ENCODE data around the gene SPDEF.

The SPDEF gene

DNA sequence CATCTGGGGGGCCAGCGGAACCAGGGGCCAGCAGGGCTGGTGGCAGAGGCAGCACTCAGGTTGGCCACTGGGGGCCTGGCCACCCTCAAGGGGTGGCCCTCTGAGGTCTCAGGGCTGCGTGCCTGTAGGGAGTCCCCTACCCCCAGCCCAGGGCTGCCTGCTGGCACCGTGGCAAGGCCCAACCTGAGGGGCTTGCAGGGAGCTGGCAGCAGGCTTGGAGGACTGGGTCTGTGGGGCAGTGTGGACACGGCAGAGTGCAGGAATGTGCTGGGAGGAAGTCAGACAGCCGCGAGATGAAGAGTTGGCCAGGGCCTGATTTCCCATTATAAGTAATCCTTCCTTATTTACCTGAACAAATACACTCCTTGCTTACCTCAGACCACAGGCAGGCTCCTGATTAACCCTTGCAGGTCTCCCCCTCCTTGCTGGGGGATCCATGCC lies at the start of gene SPDEF:
TSS of gene SPDEF (minus strand) at position 299 of the 441 bp plus-strand sequence. CDS start 11,874 bp downstream, outside the sequence.
- Histone ChIP-seq H3K36me3 (replicated peaks) (no peaks in the 10 kb centered on the region), H3K9me3 (no peaks in the 10 kb centered on the region), H3K4me1 (no peaks in the 10 kb centered on the region), H3K4me3 (no peak within 1 kb of the TSS), H3K27me3 (ENCODE audit: low read depth) (no peaks in the 10 kb centered on the region)
- DNase-seq (ENCODE audit: low spot score in 2 of 2) = no peak
- in situ Hi-C loops (cut with MboI; ENCODE audit: low sequenced_read_pairs) = no loop called here

DNA sequence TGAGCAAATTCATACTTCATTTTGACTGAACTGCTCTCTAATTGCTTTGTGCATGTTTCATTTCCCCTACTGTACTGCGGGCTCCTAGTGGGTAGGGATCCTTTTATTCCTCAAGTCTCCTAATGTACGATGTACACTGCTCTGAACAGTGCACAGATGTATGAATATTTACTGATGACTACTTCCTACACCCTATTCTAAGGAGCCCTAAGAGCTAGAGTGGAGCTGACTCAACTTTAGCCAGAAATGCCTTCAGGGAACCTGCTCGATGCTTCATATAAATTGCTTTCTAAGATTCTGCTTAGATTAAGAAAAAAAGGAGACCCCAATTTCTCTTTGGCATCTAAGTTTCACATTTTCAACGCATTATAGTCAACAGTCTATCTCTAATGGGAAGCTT lies 47.6 kb upstream of the SPDEF start:
- Histone ChIP-seq H3K36me3 (replicated peaks) (peaks cover 22% of the 10 kb centered on the region; the same call in 1 of the 2 replicates), H3K4me1 (no peaks in the 10 kb centered on the region), H3K4me3 (no peak overlapping the region), H3K27me3 (ENCODE audit: low read depth) (no peaks in the 10 kb centered on the region), H3K9me3 (no peaks in the 10 kb centered on the region)
- in situ Hi-C loops (cut with MboI; ENCODE audit: low sequenced_read_pairs) = loop anchor here (10.0 kb wide), 2 partner anchors 359 to 439 kb away; partner anchors contain the start of gene SMIM29
- no peak for DNase-seq (ENCODE audit: low spot score in 2 of 2)

DNA sequence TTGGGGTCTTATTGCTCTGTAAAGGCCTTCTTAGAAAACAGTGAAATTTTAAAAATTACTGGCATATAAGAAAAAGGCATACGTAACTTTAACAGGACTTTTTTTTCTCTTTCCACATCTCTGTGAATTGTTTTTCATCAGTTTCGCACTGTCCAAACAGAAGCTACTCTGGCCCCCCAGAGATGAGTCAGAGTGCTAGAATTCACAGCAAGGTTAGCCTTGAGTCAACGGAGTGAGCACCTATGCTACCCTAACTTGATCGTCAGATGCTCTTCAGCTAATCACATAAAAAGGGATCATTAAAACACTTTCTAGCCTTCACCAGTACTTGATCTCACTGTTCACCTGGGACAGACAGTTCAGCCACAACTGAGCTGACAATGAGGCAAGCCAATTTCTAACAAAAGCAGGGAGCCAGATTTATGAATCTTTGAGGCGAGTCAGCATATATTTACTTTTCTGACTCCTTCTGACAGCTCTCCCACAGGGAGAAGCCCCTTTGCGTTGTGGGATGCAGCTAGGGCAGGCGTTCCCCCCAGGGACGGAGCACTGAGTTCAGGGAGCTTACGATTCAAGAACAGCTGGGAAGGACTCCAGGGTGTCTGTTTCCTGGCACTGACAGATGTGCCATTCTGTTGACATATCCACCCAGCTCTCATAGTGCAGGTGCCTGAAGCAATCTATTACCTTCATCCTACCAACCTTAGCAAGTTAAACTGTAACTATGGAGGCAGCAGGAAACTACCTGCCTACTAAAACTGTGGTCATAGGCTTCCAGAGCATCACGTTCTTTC lies 46.4 kb upstream of the SPDEF start:
- in situ Hi-C loops (cut with MboI; ENCODE audit: low sequenced_read_pairs) = loop anchor here (10.0 kb wide), 2 partner anchors 358 to 438 kb away; partner anchors contain the start of gene SMIM29
- peaks cover 21% of the 10 kb centered on the region; the same call in 1 of the 2 replicates for H3K36me3 ChIP-seq (replicated peaks)
- no peak overlapping the region for H3K4me3 ChIP-seq
- H3K4me1 ChIP-seq = peaks cover 4% of the 10 kb centered on the region; the same call in 1 of the 2 replicates
- H3K9me3 ChIP-seq = no peaks in the 10 kb centered on the region
- no peak for DNase-seq (ENCODE audit: low spot score in 2 of 2)
- H3K27me3 ChIP-seq (ENCODE audit: low read depth) = no peaks in the 10 kb centered on the region

DNA sequence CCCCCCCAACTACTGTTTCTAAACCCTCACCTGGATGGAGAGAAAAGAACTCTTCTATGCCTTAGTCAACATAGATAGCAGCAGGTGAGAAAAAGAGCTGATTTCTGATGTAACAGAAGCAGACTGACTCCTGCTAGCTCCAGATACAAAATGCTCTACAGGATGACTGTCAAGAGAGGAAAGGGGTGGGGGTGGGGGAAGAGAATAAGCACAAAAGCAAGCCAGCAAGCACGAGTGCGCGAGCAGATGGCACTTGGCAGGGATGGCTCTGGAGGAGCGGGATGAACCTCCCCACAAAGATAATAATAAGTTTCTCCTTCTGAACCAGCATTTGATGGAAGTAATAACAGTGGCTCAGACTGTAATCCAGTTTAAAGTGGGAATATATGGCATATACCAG lies 45.6 kb upstream of the SPDEF start:
- no peak overlapping the region for H3K4me3 ChIP-seq
- H3K4me1 ChIP-seq = peaks cover 4% of the 10 kb centered on the region; the same call in 1 of the 2 replicates
- H3K9me3 ChIP-seq = no peaks in the 10 kb centered on the region
- in situ Hi-C loops (cut with MboI; ENCODE audit: low sequenced_read_pairs) = loop anchor here (10.0 kb wide), 2 partner anchors 357 to 437 kb away; partner anchors contain the start of gene SMIM29
- H3K36me3 ChIP-seq (replicated peaks) = peaks cover 14% of the 10 kb centered on the region
- no peaks in the 10 kb centered on the region for H3K27me3 ChIP-seq (ENCODE audit: low read depth)
- DNase-seq (ENCODE audit: low spot score in 2 of 2) = no peak

DNA sequence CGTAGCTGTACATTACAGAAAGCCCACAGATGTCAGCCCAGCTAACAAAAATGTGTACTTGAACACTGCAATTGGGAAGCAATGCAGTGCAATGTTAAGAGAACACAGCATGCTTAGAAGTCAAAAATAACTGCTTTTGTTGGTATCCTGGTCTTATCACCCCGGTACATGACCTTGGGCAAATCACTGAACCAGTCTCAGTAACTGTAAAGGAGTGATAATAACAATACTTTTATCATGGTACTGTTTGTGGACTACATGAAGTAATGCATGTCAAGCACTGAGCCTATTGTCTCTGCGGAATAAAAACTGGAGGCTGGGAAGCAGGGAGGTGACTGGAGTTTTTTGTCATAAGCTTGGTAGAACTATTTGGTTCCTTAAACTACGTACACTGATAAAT lies 44.7 kb upstream of the SPDEF start:
- peaks cover 4% of the 10 kb centered on the region; the same call in 1 of the 2 replicates for H3K4me1 ChIP-seq
- in situ Hi-C loops (cut with MboI; ENCODE audit: low sequenced_read_pairs) = loop anchor here (10.0 kb wide), 2 partner anchors 356 to 436 kb away; partner anchors contain the start of gene SMIM29
- H3K27me3 ChIP-seq (ENCODE audit: low read depth) = no peaks in the 10 kb centered on the region
- DNase-seq (ENCODE audit: low spot score in 2 of 2) = no peak
- H3K36me3 ChIP-seq (replicated peaks) = peaks cover 10% of the 10 kb centered on the region
- no peaks in the 10 kb centered on the region for H3K9me3 ChIP-seq
- no peak overlapping the region for H3K4me3 ChIP-seq

DNA sequence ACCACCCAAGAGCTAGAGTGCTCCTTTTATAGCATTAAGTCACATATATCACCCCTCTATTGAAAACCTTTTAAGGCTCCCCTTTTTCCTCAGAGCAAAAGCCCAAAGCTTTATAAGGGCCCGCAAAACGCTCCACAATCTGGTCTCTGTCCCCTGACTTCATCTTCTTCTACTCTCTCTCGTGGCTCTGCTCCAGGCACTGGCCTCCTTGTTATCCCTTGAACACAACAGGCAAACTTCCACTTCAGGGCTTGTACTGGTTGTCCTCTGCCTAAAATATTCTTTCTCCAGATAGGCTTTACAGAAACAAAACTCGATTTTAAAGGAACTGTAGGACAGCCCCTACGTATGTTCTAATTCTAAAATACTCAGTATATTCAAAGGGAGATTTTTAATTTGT lies 44.0 kb upstream of the SPDEF start:
- H3K36me3 ChIP-seq (replicated peaks) = peaks cover 10% of the 10 kb centered on the region
- no peaks in the 10 kb centered on the region for H3K27me3 ChIP-seq (ENCODE audit: low read depth)
- no peaks in the 10 kb centered on the region for H3K9me3 ChIP-seq
- no peak for DNase-seq (ENCODE audit: low spot score in 2 of 2)
- no peak overlapping the region for H3K4me3 ChIP-seq
- H3K4me1 ChIP-seq = peaks cover 4% of the 10 kb centered on the region; the same call in 1 of the 2 replicates
- in situ Hi-C loops (cut with MboI; ENCODE audit: low sequenced_read_pairs) = loop anchor here (10.0 kb wide), 2 partner anchors 355 to 435 kb away; partner anchors contain the start of gene SMIM29

DNA sequence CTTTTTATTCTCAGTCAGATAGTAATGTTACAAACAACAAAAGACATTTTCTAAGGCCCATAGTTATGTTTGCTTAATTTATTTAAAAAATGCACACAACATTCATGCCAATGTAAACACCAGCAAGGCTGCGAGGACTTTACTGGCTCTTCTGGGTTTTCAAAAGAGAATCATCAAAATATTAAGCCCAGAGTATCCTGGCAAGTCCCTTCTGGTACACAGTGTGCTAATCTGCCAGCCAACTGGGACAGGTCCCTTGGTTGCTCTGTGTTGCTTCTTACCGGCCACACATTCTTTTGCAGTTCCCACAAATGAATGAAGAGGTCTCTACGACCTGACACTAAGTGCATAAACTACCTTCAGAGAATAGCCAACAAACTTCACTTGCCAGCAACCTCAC lies 42.6 kb upstream of the SPDEF start:
- no peak overlapping the region for H3K4me3 ChIP-seq
- no peaks in the 10 kb centered on the region for H3K27me3 ChIP-seq (ENCODE audit: low read depth)
- no peaks in the 10 kb centered on the region for H3K9me3 ChIP-seq
- DNase-seq (ENCODE audit: low spot score in 2 of 2) = no peak
- peaks cover 7% of the 10 kb centered on the region for H3K36me3 ChIP-seq (replicated peaks)
- in situ Hi-C loops (cut with MboI; ENCODE audit: low sequenced_read_pairs) = no loop called here
- H3K4me1 ChIP-seq = peaks cover 4% of the 10 kb centered on the region; the same call in 1 of the 2 replicates

DNA sequence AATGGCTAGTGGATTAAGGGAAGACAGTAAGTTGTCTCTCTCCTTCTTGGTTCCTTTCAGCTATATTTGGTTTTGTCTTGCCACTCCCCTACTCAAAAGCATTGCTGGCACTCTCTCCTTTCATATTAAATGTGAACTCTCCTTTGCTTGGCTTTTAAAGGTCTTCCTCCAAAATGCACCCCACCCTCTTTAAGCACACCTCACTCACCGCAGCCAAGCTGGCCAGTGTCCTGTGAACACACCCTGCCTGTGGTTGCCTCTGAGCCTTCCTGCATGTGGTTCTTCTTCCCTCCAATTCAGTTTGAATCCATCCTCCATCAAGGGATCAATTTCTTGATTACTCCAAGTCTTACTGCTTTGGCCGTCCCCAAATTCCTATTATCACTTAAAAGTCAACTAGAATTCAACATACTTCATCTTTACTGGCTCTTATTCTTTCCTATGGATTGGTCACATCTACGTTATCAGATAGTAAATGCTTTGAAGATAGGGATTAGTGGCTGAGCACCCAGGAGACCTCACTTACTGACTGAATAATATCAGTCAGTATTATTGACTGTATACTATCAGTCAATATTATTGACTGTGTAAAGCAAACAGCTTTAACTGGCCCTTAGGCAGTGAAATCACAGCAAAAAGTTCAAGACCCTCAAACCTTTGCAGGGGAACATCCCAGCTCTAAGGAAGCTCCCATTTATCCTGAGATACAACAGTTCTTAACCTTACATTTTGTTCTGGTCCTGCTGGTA lies 41.6 kb upstream of the SPDEF start:
- no peak for DNase-seq (ENCODE audit: low spot score in 2 of 2)
- Histone ChIP-seq H3K4me3 (no peak overlapping the region), H3K9me3 (no peaks in the 10 kb centered on the region), H3K36me3 (replicated peaks) (peaks cover 9% of the 10 kb centered on the region), H3K4me1 (peaks cover 9% of the 10 kb centered on the region), H3K27me3 (ENCODE audit: low read depth) (no peaks in the 10 kb centered on the region)
- in situ Hi-C loops (cut with MboI; ENCODE audit: low sequenced_read_pairs) = no loop called here

DNA sequence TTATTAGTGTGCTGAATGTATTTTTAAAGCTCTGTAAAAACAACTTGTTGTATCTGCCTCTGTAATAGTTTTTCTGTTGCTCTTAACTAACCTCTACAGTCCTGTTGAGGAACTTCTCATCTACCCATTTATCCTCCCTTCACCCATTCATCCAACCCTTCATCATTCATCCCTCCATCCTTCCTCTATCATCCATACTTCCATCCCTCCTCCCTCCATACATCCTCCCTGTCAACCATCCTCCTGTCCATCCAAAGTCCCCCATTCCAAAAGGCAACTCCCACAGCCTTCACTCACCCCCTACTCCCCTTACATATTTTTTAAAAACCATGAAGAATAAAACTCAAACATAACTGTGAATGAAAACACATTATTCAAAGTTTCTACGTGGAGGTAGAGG lies 40.7 kb upstream of the SPDEF start:
- in situ Hi-C loops (cut with MboI; ENCODE audit: low sequenced_read_pairs) = no loop called here

DNA sequence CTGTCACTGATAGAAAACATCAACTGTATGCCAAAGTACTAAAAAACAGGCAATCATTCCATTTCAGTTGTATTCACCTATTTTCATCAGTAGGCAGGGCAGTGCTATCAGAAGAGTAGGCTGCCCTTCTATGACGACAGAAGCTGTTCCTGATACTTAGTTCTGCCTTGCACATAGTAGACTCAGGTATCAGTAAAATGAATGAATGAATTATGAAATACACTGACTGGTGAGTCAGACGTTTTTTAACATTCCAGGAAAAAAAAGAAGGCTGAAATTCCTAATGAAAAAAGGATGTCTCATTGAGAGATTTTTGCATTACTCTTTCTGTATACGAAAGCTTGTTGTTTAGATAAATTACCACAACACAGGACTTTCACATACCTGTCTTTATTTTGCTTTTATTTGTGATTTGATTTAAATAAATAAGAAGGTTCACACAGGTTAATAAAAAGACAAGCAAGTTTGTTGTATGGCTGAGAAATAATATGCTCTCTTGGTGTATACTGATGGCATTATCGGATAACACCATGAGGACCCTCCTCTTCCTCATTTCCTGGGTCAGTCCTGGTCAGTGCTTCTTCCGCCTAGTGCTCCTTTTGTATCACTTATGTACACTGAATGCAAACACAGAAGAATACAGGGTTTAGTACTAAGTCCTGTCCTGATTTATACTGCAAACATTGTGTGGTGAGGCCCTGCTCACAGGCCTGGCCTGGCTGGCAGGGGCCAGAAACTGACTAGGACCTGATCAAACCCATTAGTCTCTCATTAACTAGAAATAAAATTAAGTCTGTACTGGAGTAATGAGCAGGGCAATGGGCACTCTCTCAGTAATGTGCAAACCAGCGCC lies 39.4 kb upstream of the SPDEF start:
- H3K27me3 ChIP-seq (ENCODE audit: low read depth) = no peaks in the 10 kb centered on the region
- in situ Hi-C loops (cut with MboI; ENCODE audit: low sequenced_read_pairs) = no loop called here
- H3K4me1 ChIP-seq = peaks cover 9% of the 10 kb centered on the region
- H3K36me3 ChIP-seq (replicated peaks) = peaks cover 14% of the 10 kb centered on the region; the same call in 1 of the 2 replicates
- no peak for DNase-seq (ENCODE audit: low spot score in 2 of 2)
- H3K4me3 ChIP-seq = no peak overlapping the region
- no peaks in the 10 kb centered on the region for H3K9me3 ChIP-seq

More for the DNA sequence above, 40.7 kb upstream of the SPDEF start:
- no peak for DNase-seq (ENCODE audit: low spot score in 2 of 2)
- H3K27me3 ChIP-seq (ENCODE audit: low read depth) = no peaks in the 10 kb centered on the region
- peaks cover 9% of the 10 kb centered on the region for H3K4me1 ChIP-seq
- peaks cover 9% of the 10 kb centered on the region for H3K36me3 ChIP-seq (replicated peaks)
- H3K9me3 ChIP-seq = no peaks in the 10 kb centered on the region
- H3K4me3 ChIP-seq = no peak overlapping the region

DNA sequence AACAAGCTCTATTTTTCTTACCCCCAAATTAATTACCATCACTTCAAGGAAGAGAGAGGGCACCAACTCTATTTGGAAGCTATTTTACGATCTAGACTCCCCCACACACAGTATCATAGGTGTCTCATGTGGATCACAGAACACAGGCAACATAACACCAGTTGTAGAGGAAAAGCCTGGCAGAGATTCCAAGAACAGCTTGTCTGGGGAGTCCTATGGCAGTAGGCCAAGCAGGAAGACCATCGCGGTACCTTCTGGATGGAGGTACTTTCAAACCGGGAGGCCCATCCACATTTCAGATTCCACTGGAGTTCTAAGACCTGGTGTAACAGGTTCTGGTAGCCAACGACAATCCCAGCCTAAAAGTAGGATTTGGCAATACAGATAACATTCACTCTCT lies 37.6 kb upstream of the SPDEF start:
- in situ Hi-C loops (cut with MboI; ENCODE audit: low sequenced_read_pairs) = no loop called here
- DNase-seq (ENCODE audit: low spot score in 2 of 2) = no peak
- H3K36me3 ChIP-seq (replicated peaks) = peaks cover 26% of the 10 kb centered on the region
- peaks cover 9% of the 10 kb centered on the region for H3K4me1 ChIP-seq
- H3K9me3 ChIP-seq = no peaks in the 10 kb centered on the region
- no peak overlapping the region for H3K4me3 ChIP-seq
- H3K27me3 ChIP-seq (ENCODE audit: low read depth) = no peaks in the 10 kb centered on the region

DNA sequence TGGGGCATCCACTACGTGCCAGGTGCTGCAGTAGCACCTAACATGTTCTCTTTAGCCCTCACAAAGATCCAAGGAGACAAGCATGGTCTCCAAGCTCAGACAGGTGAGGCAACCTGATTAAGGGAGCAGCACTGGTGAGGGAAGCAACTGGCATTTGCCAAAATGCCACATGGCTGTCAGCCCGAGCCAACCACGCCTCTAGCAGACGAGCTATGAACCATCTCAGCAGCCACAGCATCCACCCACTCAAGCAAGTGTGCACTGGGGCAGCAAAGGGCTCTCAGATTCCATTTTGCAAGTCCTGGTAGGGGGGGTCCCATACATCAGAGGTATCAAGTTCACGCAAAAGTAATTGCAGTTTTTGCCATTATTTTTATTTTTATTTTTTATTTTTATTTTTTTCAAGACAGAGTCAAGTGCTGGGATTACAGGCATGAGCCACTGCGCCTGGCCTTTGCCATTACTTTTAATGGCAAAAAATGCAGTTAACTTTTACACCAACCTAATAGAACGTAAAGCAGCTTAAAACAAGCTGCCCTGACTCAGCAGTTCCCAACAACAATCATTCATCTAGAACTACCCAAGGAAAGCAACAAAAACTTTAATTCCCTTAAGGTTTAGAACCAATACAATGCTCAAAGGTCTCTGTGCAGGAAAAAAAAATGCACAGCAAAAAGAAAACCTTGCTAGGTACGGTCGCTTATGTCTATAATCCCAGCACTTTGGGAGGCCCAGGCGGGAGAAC lies 36.3 kb upstream of the SPDEF start:
- no peaks in the 10 kb centered on the region for H3K27me3 ChIP-seq (ENCODE audit: low read depth)
- peaks cover 5% of the 10 kb centered on the region for H3K4me1 ChIP-seq
- no peak for DNase-seq (ENCODE audit: low spot score in 2 of 2)
- in situ Hi-C loops (cut with MboI; ENCODE audit: low sequenced_read_pairs) = no loop called here
- H3K4me3 ChIP-seq = no peak overlapping the region
- peaks cover 26% of the 10 kb centered on the region for H3K36me3 ChIP-seq (replicated peaks)
- H3K9me3 ChIP-seq = no peaks in the 10 kb centered on the region
